Astrocyte (in vitro differentiated cells and primary cell): ENCODE results near the gene MDM2.

Source experiments
- EZH2 ChIP-seq: IDR thresholded peaks from 2 replicates; pipeline ENCODE4 v1.6.1; 2012; ENCODE audit warnings: mild to moderate bottlenecking, low read length, inconsistent platforms; ENCODE audit not compliant: insufficient read depth
- TF ChIP-seq, protein P1 (sequence below): IDR thresholded peaks from 2 replicates; pipeline ENCODE4 v1.5.1; 2011; ENCODE audit warnings: low read depth, mild to moderate bottlenecking, inconsistent platforms, low read length, moderate library complexity; ENCODE audit not compliant: insufficient read depth

DNA sequence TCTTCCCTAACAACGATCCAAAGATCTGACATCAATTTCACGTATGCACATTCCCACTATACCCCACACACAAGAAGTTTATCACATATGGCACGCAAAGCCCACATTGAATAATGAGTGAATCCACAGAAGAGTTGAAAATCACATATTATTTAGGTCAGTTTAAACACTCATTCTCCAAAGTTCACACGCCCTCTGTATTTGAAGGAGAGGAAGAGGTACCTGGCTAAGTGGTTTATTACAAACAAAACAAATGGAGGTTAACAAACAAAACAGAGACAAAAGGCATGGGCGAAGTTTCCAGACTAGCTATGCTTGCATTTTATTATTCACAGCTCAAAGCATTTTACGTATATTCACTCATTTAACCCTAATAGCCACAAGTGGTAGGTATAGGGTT, 83.2 kb downstream of the MDM2 start:
- TF ChIP-seq, protein P1, sequence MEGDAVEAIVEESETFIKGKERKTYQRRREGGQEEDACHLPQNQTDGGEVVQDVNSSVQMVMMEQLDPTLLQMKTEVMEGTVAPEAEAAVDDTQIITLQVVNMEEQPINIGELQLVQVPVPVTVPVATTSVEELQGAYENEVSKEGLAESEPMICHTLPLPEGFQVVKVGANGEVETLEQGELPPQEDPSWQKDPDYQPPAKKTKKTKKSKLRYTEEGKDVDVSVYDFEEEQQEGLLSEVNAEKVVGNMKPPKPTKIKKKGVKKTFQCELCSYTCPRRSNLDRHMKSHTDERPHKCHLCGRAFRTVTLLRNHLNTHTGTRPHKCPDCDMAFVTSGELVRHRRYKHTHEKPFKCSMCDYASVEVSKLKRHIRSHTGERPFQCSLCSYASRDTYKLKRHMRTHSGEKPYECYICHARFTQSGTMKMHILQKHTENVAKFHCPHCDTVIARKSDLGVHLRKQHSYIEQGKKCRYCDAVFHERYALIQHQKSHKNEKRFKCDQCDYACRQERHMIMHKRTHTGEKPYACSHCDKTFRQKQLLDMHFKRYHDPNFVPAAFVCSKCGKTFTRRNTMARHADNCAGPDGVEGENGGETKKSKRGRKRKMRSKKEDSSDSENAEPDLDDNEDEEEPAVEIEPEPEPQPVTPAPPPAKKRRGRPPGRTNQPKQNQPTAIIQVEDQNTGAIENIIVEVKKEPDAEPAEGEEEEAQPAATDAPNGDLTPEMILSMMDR: no peak
- TF ChIP-seq EZH2: no peak
